ENCODE measurements around the gene KNSTRN. TPM values are rescaled to one million over a fixed set of nuclear protein-coding genes. Genes with fewer than 3 reads are reported as not detected.

Gene KNSTRN
- total and polyA plus RNA-seq, 2 of the 13 experiments (the other 11 are each of a cell fraction or from before 2014, with no cell fraction given), result 20.3 to 62.3 TPM

GRCh38 chr15:40382580-40383456 lies at the start of gene KNSTRN (continued):
- TF ChIP-seq PREB (CRISPR knock-in tag; IDR thresholded peaks at IDR 0.05) (no peak), TBP (CRISPR knock-in tag; IDR thresholded peaks at IDR 0.05) (no peak), ZNF629 (CRISPR knock-in tag; conservative IDR thresholded peaks at IDR 0.05) (no peak), ATF3 (CRISPR knock-in tag; IDR thresholded peaks at IDR 0.05) (peak; percentile 49; the same call in 1 of the 2 replicates), CSRNP1 (CRISPR knock-in tag; IDR thresholded peaks at IDR 0.05) (0 out of 2 replicates have a peak, but pooled peaks have one; percentile 32), ZNF780A (CRISPR knock-in tag; IDR thresholded peaks at IDR 0.05) (no peak), NCOA1 (CRISPR knock-in tag; IDR thresholded peaks at IDR 0.05) (no peak), ZNF792 (CRISPR knock-in tag; IDR thresholded peaks at IDR 0.05) (no peak), ZNF296 (CRISPR knock-in tag; conservative IDR thresholded peaks at IDR 0.05) (no peak), ZNF280D (CRISPR knock-in tag; IDR thresholded peaks at IDR 0.05) (no peak), KLF9 (CRISPR knock-in tag; IDR thresholded peaks at IDR 0.05; ENCODE audit: low read depth) (no peak), SNRNP70 (IDR thresholded peaks at IDR 0.05; ENCODE audit: low read depth, low read length) (no peak), CREM (IDR thresholded peaks at IDR 0.05) (peak; percentile 85), CREM (CRISPR knock-in tag; IDR thresholded peaks at IDR 0.05) (no peak), PAXIP1 (CRISPR knock-in tag; conservative IDR thresholded peaks at IDR 0.05) (peak; percentile 34; the same call in 1 of the 2 replicates), ZNF251 (CRISPR knock-in tag; IDR thresholded peaks at IDR 0.05) (no peak), ZNF773 (CRISPR knock-in tag; IDR thresholded peaks at IDR 0.05; ENCODE audit: borderline replicate concordance) (no peak), ZFYVE20 (CRISPR knock-in tag; IDR thresholded peaks at IDR 0.05; ENCODE audit: borderline replicate concordance, low read depth) (no peak), TOPORS (CRISPR knock-in tag; IDR thresholded peaks at IDR 0.05) (peak; percentile 57; the same call in 1 of the 2 replicates)
